Transverse colon (tissue), 4 donors: ENCODE measurements around the gene NBL1.

Source experiments
- CTCF ChIP-seq, 5 experiments: fragments of 200-600 bp in 3 of 5; fragments of 450-650 bp in 2 of 5; sonication (generic) in 3 of 5; IDR thresholded peaks; 1 replicate in 2 of 5; 2 replicates in 3 of 5; pipeline ENCODE4 v1.5.1; 2016 to 2017; ENCODE audit warnings: antibody characterized with exemption in 5 of 5, inconsistent platforms in 3 of 5, mild to moderate bottlenecking in 2 of 5, moderate library complexity in 1 of 5
- POLR2A ChIP-seq: fragments of 450-650 bp; IDR thresholded peaks from one replicate; pipeline ENCODE4 v1.6.1; 2016; ENCODE audit warnings: antibody characterized with exemption, mild to moderate bottlenecking, moderate library complexity
- POLR2AphosphoS5 ChIP-seq, 3 donors: sonication (generic); formaldehyde crosslinking; IDR thresholded peaks; one replicate each; pipeline ENCODE4 v1.6.1; 2016; ENCODE audit warnings: antibody characterized with exemption in 3 of 3

GRCh38 chr1:19682901-19683300 is 38.8 kb downstream of the NBL1 start:
- TF ChIP-seq CTCF (IDR thresholded peaks at IDR 0.05): no peak
- TF ChIP-seq POLR2AphosphoS5 (IDR thresholded peaks at IDR 0.05): no peak
- no peak for TF ChIP-seq POLR2A
